WTC11 (cell line): ENCODE results near the gene SRC. TPM values are rescaled to one million over a fixed set of nuclear protein-coding genes. Genes with fewer than 3 reads are reported as not detected.
A peak's percentile ranks its signal among the peaks of the same experiment; 100 is the strongest.

Experiments
- ATAC-seq: fragments of 200-7000 bp; cut with Tn5 transposase; 2 replicates; pipeline ENCODE4 v1.10.0; 2021; ENCODE audit warnings: mild to moderate bottlenecking, moderate library complexity
- CTCF ChIA-PET: fragments of 300-600 bp; sonication (Branson Sonifier 250); formaldehyde crosslinking; loops from one replicate; lab custom pipeline; 2021; ENCODE audit warnings: antibody characterized with exemption; lab: Charles Lee
- POLR2A ChIA-PET: fragments of 350-600 bp; sonication (Branson Sonifier 250); formaldehyde crosslinking; loops from one replicate; lab custom pipeline; 2021; ENCODE audit warnings: antibody characterized with exemption; lab: Charles Lee
- DNase-seq: peaks from one replicate; pipeline ENCODE4 v3.0.0; 2021; ENCODE audit warnings: low spot score
- H3K27ac Mint-ChIP-seq: 2 replicates; pipeline ENCODE4 v1.8.0; 2021; ENCODE audit warnings: mixed read lengths
- H3K27me3 Mint-ChIP-seq: 2 replicates; pipeline ENCODE4 v1.8.0; 2021; ENCODE audit warnings: low read depth, mild to moderate bottlenecking, moderate library complexity, mixed read lengths
- H3K36me3 Mint-ChIP-seq: 2 replicates; pipeline ENCODE4 v1.8.0; 2021; ENCODE audit warnings: mixed read lengths
- H3K4me1 Mint-ChIP-seq: 2 replicates; pipeline ENCODE4 v1.8.0; 2022; ENCODE audit warnings: mixed read lengths
- H3K4me3 Mint-ChIP-seq: 2 replicates; pipeline ENCODE4 v1.8.0; 2021; ENCODE audit warnings: mild to moderate bottlenecking, moderate library complexity, mixed read lengths
- H3K9me3 Mint-ChIP-seq: 2 replicates; pipeline ENCODE4 v1.8.0; 2021; ENCODE audit warnings: mixed read lengths
- CBFB ChIP-seq: sonication (generic); formaldehyde crosslinking; IDR thresholded peaks from 2 replicates; pipeline ENCODE4 v1.8.1; 2022; ENCODE audit warnings: mild to moderate bottlenecking, low read depth, missing genetic modification reagents
- CREM ChIP-seq: sonication (generic); formaldehyde crosslinking; IDR thresholded peaks from 2 replicates; pipeline ENCODE4 v1.8.1; 2022; ENCODE audit warnings: mild to moderate bottlenecking, missing genetic modification reagents, moderate library complexity
- CTCF ChIP-seq: fragments of 200-600 bp; IDR thresholded peaks from 2 replicates; pipeline ENCODE4 v1.8.0; 2022; ENCODE audit warnings: antibody characterized with exemption
- E2F1 ChIP-seq: sonication (generic); formaldehyde crosslinking; IDR thresholded peaks from 2 replicates; pipeline ENCODE4 v1.8.0; 2022; ENCODE audit warnings: mild to moderate bottlenecking, missing genetic modification reagents
- GABPB1 ChIP-seq: sonication (generic); formaldehyde crosslinking; IDR thresholded peaks from 2 replicates; pipeline ENCODE4 v1.8.1; 2023; ENCODE audit warnings: mild to moderate bottlenecking, missing genetic modification reagents
- IRF1 ChIP-seq: sonication (generic); formaldehyde crosslinking; IDR thresholded peaks from 2 replicates; pipeline ENCODE4 v1.8.0; 2023; ENCODE audit warnings: missing genetic modification reagents
- JUN ChIP-seq: sonication (generic); formaldehyde crosslinking; IDR thresholded peaks from 2 replicates; pipeline ENCODE4 v1.8.0; 2023; ENCODE audit warnings: mild to moderate bottlenecking, missing genetic modification reagents
- KAT7 ChIP-seq: sonication (generic); formaldehyde crosslinking; IDR thresholded peaks from 2 replicates; pipeline ENCODE4 v1.8.1; 2023; ENCODE audit warnings: missing genetic modification reagents, mild to moderate bottlenecking, borderline replicate concordance
- NFYB ChIP-seq: sonication (generic); formaldehyde crosslinking; conservative IDR thresholded peaks from 2 replicates; pipeline ENCODE4 v1.8.0; 2022; ENCODE audit warnings: low read depth, missing genetic modification reagents
- NR2C2 ChIP-seq: sonication (generic); formaldehyde crosslinking; IDR thresholded peaks from 2 replicates; pipeline ENCODE4 v1.8.0; 2022; ENCODE audit warnings: mild to moderate bottlenecking, missing genetic modification reagents
- SP1 ChIP-seq: sonication (generic); formaldehyde crosslinking; conservative IDR thresholded peaks from 2 replicates; pipeline ENCODE4 v1.8.1; 2022; ENCODE audit warnings: missing genetic modification reagents
- TP53 ChIP-seq: sonication (generic); formaldehyde crosslinking; IDR thresholded peaks from 2 replicates; pipeline ENCODE4 v1.8.1; 2023; ENCODE audit warnings: mild to moderate bottlenecking, missing genetic modification reagents
- ZNF317 ChIP-seq: sonication (generic); formaldehyde crosslinking; IDR thresholded peaks from 2 replicates; pipeline ENCODE4 v1.8.1; 2023; ENCODE audit warnings: low read depth, mild to moderate bottlenecking, moderate library complexity, missing genetic modification reagents, borderline replicate concordance
- total RNA-seq: library from RNA; stranded (reverse); gene quantifications from 3 replicates; pipeline ENCODE4 v1.2.3, GENCODE V29; 2021
- TF ChIP-seq, protein P1 (sequence below): sonication (generic); formaldehyde crosslinking; IDR thresholded peaks from 2 replicates; pipeline ENCODE4 v1.8.0; 2023; ENCODE audit warnings: missing genetic modification reagents, mild to moderate bottlenecking, borderline replicate concordance
- TF ChIP-seq, protein P2 (sequence below): sonication (generic); formaldehyde crosslinking; IDR thresholded peaks from 2 replicates; pipeline ENCODE4 v1.8.1; 2023; ENCODE audit warnings: mild to moderate bottlenecking, missing genetic modification reagents
- TF ChIP-seq, protein P3 (sequence below): sonication (generic); formaldehyde crosslinking; IDR thresholded peaks from 2 replicates; pipeline ENCODE4 v1.8.1; 2022; ENCODE audit warnings: mild to moderate bottlenecking, moderate library complexity, missing genetic modification reagents
- TF ChIP-seq, protein P4 (sequence below): sonication (generic); formaldehyde crosslinking; conservative IDR thresholded peaks from 2 replicates; pipeline ENCODE4 v1.8.1; 2023; ENCODE audit warnings: mild to moderate bottlenecking, low read depth, missing genetic modification reagents, moderate library complexity
- TF ChIP-seq, protein P5 (sequence below): sonication (generic); formaldehyde crosslinking; IDR thresholded peaks from 2 replicates; pipeline ENCODE4 v1.8.0; 2022; ENCODE audit warnings: mild to moderate bottlenecking, missing genetic modification reagents
- TF ChIP-seq, protein P6 (sequence below): fragments of 250-450 bp; sonication (Bioruptor Pico); IDR thresholded peaks from 2 replicates; pipeline ENCODE4 v1.9.0; 2021; ENCODE audit warnings: moderate library complexity, mild to moderate bottlenecking, inconsistent platforms, borderline replicate concordance

Gene SRC
- total RNA-seq, 1 experiment from 2014 or later = 33.3 TPM

DNA sequence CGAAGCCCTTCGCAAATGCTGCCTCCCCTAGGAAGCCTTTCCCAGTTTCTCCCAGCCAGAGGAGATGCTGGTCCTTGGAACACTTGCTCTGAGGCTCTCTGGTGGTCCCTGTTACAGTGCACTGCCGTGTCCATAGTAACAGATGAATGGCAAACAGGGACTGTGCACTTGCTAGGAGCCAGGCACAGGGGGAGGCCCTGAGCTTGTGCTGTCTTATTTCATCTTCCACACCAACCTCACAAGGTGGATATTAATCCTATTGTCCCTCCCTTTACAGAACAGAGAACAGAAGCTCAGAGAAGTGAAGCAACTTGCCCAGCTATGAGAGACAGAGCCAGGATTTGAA, 19.0 kb downstream of the SRC start:
- Mint-ChIP-seq H3K4me3 (no peak overlapping the region), H3K9me3 (peaks cover 5% of the 10 kb centered on the region), H3K27ac (peak overlapping the region; percentile 66; the same call in 1 of the 2 replicates), H3K27me3 (no peaks in the 10 kb centered on the region), H3K36me3 (peaks cover 27% of the 10 kb centered on the region), H3K4me1 (no peaks in the 10 kb centered on the region)
- DNase-seq (peak; percentile 3), ATAC-seq (peak; percentile 44)
- POLR2A ChIA-PET = interaction anchor here (0.7 kb wide), 2 partner anchors 13 to 42 kb away, joined by 3 read pairs; no protein-coding TSS in a partner anchor
- CTCF ChIA-PET = no interaction called here
- TF ChIP-seq, protein P1, sequence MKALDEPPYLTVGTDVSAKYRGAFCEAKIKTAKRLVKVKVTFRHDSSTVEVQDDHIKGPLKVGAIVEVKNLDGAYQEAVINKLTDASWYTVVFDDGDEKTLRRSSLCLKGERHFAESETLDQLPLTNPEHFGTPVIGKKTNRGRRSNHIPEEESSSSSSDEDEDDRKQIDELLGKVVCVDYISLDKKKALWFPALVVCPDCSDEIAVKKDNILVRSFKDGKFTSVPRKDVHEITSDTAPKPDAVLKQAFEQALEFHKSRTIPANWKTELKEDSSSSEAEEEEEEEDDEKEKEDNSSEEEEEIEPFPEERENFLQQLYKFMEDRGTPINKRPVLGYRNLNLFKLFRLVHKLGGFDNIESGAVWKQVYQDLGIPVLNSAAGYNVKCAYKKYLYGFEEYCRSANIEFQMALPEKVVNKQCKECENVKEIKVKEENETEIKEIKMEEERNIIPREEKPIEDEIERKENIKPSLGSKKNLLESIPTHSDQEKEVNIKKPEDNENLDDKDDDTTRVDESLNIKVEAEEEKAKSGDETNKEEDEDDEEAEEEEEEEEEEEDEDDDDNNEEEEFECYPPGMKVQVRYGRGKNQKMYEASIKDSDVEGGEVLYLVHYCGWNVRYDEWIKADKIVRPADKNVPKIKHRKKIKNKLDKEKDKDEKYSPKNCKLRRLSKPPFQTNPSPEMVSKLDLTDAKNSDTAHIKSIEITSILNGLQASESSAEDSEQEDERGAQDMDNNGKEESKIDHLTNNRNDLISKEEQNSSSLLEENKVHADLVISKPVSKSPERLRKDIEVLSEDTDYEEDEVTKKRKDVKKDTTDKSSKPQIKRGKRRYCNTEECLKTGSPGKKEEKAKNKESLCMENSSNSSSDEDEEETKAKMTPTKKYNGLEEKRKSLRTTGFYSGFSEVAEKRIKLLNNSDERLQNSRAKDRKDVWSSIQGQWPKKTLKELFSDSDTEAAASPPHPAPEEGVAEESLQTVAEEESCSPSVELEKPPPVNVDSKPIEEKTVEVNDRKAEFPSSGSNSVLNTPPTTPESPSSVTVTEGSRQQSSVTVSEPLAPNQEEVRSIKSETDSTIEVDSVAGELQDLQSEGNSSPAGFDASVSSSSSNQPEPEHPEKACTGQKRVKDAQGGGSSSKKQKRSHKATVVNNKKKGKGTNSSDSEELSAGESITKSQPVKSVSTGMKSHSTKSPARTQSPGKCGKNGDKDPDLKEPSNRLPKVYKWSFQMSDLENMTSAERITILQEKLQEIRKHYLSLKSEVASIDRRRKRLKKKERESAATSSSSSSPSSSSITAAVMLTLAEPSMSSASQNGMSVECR (CRISPR knock-in tag) = no peak
- TF ChIP-seq SP1 (CRISPR knock-in tag) (no peak), CTCF (no peak), NR2C2 (CRISPR knock-in tag) (no peak), JUN (no peak), E2F1 (CRISPR knock-in tag) (no peak), KAT7 (CRISPR knock-in tag) (no peak), NFYB (no peak), ZNF317 (no peak), IRF1 (CRISPR knock-in tag) (no peak), TP53 (no peak), GABPB1 (CRISPR knock-in tag) (no peak), CREM (CRISPR knock-in tag) (no peak), CBFB (CRISPR knock-in tag) (no peak)
- TF ChIP-seq, protein P2, sequence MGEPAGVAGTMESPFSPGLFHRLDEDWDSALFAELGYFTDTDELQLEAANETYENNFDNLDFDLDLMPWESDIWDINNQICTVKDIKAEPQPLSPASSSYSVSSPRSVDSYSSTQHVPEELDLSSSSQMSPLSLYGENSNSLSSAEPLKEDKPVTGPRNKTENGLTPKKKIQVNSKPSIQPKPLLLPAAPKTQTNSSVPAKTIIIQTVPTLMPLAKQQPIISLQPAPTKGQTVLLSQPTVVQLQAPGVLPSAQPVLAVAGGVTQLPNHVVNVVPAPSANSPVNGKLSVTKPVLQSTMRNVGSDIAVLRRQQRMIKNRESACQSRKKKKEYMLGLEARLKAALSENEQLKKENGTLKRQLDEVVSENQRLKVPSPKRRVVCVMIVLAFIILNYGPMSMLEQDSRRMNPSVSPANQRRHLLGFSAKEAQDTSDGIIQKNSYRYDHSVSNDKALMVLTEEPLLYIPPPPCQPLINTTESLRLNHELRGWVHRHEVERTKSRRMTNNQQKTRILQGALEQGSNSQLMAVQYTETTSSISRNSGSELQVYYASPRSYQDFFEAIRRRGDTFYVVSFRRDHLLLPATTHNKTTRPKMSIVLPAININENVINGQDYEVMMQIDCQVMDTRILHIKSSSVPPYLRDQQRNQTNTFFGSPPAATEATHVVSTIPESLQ = no peak
- TF ChIP-seq, protein P3, sequence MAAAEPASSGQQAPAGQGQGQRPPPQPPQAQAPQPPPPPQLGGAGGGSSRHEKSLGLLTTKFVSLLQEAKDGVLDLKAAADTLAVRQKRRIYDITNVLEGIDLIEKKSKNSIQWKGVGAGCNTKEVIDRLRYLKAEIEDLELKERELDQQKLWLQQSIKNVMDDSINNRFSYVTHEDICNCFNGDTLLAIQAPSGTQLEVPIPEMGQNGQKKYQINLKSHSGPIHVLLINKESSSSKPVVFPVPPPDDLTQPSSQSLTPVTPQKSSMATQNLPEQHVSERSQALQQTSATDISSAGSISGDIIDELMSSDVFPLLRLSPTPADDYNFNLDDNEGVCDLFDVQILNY = no peak
- TF ChIP-seq, protein P4, sequence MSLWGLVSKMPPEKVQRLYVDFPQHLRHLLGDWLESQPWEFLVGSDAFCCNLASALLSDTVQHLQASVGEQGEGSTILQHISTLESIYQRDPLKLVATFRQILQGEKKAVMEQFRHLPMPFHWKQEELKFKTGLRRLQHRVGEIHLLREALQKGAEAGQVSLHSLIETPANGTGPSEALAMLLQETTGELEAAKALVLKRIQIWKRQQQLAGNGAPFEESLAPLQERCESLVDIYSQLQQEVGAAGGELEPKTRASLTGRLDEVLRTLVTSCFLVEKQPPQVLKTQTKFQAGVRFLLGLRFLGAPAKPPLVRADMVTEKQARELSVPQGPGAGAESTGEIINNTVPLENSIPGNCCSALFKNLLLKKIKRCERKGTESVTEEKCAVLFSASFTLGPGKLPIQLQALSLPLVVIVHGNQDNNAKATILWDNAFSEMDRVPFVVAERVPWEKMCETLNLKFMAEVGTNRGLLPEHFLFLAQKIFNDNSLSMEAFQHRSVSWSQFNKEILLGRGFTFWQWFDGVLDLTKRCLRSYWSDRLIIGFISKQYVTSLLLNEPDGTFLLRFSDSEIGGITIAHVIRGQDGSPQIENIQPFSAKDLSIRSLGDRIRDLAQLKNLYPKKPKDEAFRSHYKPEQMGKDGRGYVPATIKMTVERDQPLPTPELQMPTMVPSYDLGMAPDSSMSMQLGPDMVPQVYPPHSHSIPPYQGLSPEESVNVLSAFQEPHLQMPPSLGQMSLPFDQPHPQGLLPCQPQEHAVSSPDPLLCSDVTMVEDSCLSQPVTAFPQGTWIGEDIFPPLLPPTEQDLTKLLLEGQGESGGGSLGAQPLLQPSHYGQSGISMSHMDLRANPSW (CRISPR knock-in tag) = no peak
- TF ChIP-seq, protein P5, sequence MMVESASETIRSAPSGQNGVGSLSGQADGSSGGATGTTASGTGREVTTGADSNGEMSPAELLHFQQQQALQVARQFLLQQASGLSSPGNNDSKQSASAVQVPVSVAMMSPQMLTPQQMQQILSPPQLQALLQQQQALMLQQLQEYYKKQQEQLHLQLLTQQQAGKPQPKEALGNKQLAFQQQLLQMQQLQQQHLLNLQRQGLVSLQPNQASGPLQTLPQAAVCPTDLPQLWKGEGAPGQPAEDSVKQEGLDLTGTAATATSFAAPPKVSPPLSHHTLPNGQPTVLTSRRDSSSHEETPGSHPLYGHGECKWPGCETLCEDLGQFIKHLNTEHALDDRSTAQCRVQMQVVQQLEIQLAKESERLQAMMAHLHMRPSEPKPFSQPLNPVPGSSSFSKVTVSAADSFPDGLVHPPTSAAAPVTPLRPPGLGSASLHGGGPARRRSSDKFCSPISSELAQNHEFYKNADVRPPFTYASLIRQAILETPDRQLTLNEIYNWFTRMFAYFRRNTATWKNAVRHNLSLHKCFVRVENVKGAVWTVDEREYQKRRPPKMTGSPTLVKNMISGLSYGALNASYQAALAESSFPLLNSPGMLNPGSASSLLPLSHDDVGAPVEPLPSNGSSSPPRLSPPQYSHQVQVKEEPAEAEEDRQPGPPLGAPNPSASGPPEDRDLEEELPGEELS (CRISPR knock-in tag) = no peak
- TF ChIP-seq, protein P6, sequence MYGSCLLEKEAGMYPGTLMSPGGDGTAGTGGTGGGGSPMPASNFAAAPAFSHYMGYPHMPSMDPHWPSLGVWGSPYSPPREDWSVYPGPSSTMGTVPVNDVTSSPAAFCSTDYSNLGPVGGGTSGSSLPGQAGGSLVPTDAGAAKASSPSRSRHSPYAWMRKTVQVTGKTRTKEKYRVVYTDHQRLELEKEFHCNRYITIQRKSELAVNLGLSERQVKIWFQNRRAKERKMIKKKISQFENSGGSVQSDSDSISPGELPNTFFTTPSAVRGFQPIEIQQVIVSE (CRISPR knock-in tag) = no peak
